Activated naive CD4-positive, alpha-beta T cell treated with anti-CD3 and anti-CD28 coated beads for 36 hours (primary cell): ENCODE results near the gene CCDC122. TPM values are rescaled to one million over a fixed set of nuclear protein-coding genes. Genes with fewer than 3 reads are reported as not detected.

Source experiments
- CTCF ChIA-PET: fragments of 350-600 bp; sonication (Branson Sonifier 250); formaldehyde crosslinking; loops from one replicate; lab custom pipeline; 2021; ENCODE audit warnings: antibody characterized with exemption; lab: Charles Lee
- DNase-seq: peaks from one replicate; pipeline ENCODE4 v3.0.0-alpha.2; 2020
- H3K27ac Mint-ChIP-seq: one replicate; pipeline ENCODE4 v1.8.0; 2021; ENCODE audit warnings: mild to moderate bottlenecking, mixed read lengths
- H3K27me3 Mint-ChIP-seq: one replicate; pipeline ENCODE4 v1.8.0; 2021; ENCODE audit warnings: low read depth, mixed read lengths
- H3K36me3 Mint-ChIP-seq: one replicate; pipeline ENCODE4 v1.8.0; 2021; ENCODE audit warnings: low read depth, mixed read lengths
- H3K4me1 Mint-ChIP-seq: one replicate; pipeline ENCODE4 v1.8.0; 2021; ENCODE audit warnings: low read depth, mixed read lengths
- H3K4me3 Mint-ChIP-seq: one replicate; pipeline ENCODE4 v1.8.0; 2021; ENCODE audit warnings: mild to moderate bottlenecking, moderate library complexity, mixed read lengths
- H3K9me3 Mint-ChIP-seq: one replicate; pipeline ENCODE4 v1.8.0; 2021; ENCODE audit warnings: mixed read lengths
- intact Hi-C: fragments of 100-400 bp; cut with micrococcal nuclease; formaldehyde crosslinking; loops from one replicate; pipeline ENCODE4 v1.15.1; 2023
- total RNA-seq, 2 experiments: library from RNA; stranded (reverse); gene quantifications; one replicate each; pipeline ENCODE4 v1.2.3, GENCODE V29; 2021

Gene CCDC122
- total RNA-seq, 2 experiments from 2014 or later = 2.1 to 2.2 TPM

DNA sequence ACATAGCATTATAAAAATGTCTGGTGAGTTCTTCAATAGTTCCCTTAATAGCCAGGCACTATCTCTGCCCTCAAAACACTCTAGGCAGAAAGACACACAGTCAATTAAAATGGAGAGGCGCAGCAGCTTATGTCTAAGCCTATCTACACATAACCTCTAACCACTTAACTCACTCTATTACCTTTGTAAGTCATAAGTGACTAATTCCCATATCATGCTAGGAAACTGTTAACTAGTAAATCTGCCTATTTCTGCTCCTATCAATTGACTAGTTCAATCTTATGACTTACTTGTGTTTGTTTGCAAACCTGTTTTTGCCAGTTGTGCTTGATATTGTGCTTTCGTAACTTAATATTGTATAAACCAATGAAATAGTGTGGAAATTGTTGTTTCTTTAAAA is 3.2 kb downstream of the CCDC122 start:
- Mint-ChIP-seq H3K27me3 (peaks cover 8% of the 10 kb centered on the region), H3K9me3 (no peaks in the 10 kb centered on the region), H3K4me1 (peaks cover 20% of the 10 kb centered on the region), H3K36me3 (peaks cover 4% of the 10 kb centered on the region), H3K4me3 (no peak overlapping the region), H3K27ac (no peak overlapping the region)
- intact Hi-C loops = loop anchor here (2.0 to 10.0 kb wide), 4 partner anchors 72 to 884 kb away; partner anchors contain the start of gene EPSTI1
- CTCF ChIA-PET = interaction anchor here (0.6 kb wide), 1 partner anchor 968 kb away, joined by 4 read pairs; no protein-coding TSS in a partner anchor
- DNase-seq = no peak

DNA sequence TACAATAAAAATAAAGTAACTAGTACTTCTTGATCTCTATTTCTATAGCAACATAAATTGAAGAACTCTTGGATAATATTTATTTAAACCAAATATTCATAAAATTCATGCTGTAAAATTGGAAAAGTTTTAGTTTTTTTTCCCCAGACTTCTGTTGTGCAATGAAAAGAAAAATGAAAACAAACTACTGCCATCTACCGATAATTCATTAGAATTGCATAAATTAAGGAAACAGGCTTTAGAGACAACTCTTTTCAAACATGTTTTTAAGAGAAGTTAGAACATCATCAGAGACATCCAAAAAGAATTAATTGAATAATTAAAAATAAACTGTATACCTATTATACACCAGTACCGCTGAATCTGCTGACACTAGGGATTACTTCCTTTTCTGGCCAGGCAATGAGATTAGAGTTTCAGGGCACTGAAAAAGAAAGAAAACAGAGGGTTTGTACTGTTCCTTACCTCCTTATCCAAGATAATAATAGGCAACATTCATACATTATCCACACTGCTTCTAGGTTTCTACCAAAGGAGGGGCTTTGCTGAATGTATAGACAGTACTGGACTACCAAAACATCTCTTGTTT is 4.9 kb downstream of the CCDC122 start:
- H3K4me3 Mint-ChIP-seq = no peak overlapping the region
- CTCF ChIA-PET = interaction anchor here (1.3 kb wide), 1 partner anchor 70 kb away, joined by 4 read pairs; no protein-coding TSS in a partner anchor

DNA sequence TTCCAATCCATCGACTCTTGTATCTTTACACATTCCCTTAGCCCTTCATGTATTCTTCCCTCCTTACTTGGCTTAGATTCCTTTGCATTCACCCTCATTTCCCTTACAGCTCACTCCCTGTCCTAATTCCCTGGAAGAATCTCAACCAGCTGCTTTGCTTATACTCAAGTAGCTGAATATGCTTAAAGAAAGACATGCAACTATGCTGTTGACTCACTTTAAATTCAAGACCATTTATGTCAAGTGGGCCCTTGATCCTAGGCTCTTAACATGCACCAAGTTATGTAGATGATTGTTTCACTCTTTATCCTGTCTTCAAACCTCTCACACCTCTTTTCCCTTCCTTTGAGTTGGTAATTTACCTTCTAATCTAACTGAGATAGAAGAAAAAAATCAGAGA is 7.4 kb downstream of the CCDC122 start:
- no peaks in the 10 kb centered on the region for H3K4me1 Mint-ChIP-seq
- H3K36me3 Mint-ChIP-seq = peaks cover 2% of the 10 kb centered on the region
- no peak overlapping the region for H3K27ac Mint-ChIP-seq
- DNase-seq = no peak
- H3K27me3 Mint-ChIP-seq = no peaks in the 10 kb centered on the region
- CTCF ChIA-PET = no interaction called here
- H3K9me3 Mint-ChIP-seq = no peaks in the 10 kb centered on the region
- intact Hi-C loops = loop anchor here (10.0 kb wide), 2 partner anchors 507 to 777 kb away; no protein-coding TSS in a partner anchor
- no peak overlapping the region for H3K4me3 Mint-ChIP-seq

More for the DNA sequence above, 4.9 kb downstream of the CCDC122 start:
- no peak for DNase-seq
- Mint-ChIP-seq H3K27ac (no peak overlapping the region), H3K9me3 (no peaks in the 10 kb centered on the region), H3K36me3 (no peaks in the 10 kb centered on the region), H3K4me1 (peaks cover 14% of the 10 kb centered on the region), H3K27me3 (no peaks in the 10 kb centered on the region)
- intact Hi-C loops = loop anchor here (1.0 to 10.0 kb wide), 7 partner anchors 88 to 1279 kb away; partner anchors contain the start of genes ENOX1 and EPSTI1

DNA sequence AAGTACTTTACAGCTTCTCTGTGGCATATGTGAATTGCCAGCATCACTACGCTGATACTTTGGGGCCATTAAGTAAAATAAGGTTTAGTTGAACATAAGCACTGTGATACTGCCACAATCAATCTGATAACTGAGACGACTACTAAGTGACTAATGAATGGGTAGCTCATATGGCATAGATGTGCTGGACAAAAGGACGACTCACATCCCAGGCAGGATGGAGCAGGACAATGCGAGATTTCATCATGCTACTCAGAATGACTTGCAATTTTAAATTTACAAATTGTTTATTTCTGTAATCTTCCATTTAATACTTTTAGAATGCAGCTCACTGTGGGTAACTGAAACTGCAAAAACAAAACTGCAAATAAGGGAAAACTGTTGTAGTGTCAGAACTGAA is 13.6 kb downstream of the CCDC122 start:
- H3K4me1 Mint-ChIP-seq = no peaks in the 10 kb centered on the region
- H3K4me3 Mint-ChIP-seq = no peak overlapping the region
- intact Hi-C loops = no loop called here
- CTCF ChIA-PET = no interaction called here
- no peaks in the 10 kb centered on the region for H3K27me3 Mint-ChIP-seq
- no peak overlapping the region for H3K27ac Mint-ChIP-seq
- H3K9me3 Mint-ChIP-seq = no peaks in the 10 kb centered on the region
- H3K36me3 Mint-ChIP-seq = peaks cover 7% of the 10 kb centered on the region
- no peak for DNase-seq

DNA sequence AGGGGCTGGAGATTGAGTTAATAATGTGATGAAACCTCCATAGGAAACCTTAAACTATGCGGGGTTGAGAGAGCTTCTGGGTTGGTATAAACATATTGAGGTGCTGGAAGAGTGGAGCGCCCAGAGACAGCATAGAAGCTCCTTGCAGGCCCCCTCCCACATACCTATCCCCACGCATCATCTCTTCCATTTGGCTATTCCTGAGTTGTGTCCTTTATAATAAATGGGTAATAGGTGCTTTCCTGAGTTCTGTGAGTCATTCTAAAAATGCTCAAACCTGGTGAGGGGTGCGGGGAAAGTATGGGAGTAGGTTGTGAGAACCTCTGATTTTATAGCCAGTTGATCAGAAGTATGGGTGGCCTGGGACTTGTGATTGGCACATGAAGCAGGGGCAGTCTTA is 14.6 kb downstream of the CCDC122 start:
- no peak for DNase-seq
- no peaks in the 10 kb centered on the region for H3K27me3 Mint-ChIP-seq
- no peaks in the 10 kb centered on the region for H3K9me3 Mint-ChIP-seq
- no peak overlapping the region for H3K27ac Mint-ChIP-seq
- intact Hi-C loops = no loop called here
- peaks cover 7% of the 10 kb centered on the region for H3K36me3 Mint-ChIP-seq
- H3K4me1 Mint-ChIP-seq = no peaks in the 10 kb centered on the region
- H3K4me3 Mint-ChIP-seq = no peak overlapping the region
- CTCF ChIA-PET = no interaction called here

DNA sequence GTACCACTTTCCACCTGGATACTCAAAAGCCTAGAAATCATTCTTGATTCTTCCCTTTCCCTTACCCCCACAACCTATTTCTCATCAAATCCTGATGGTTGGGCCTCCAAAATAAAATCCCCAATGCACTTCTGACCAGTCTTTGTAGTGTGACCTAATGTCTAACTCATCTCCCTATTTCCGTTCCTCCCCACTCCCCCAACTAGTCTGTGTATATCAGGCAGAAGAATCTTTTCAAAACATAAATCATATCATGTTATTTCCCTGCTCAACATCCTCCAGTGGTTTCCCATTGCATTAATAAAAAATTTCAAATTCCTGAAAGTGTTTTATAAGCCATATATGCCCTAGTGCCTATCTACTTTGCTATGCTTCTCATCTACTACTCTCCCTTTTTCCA is 17.7 kb downstream of the CCDC122 start:
- CTCF ChIA-PET = no interaction called here
- DNase-seq = no peak
- intact Hi-C loops = no loop called here
- Mint-ChIP-seq H3K36me3 (peaks cover 4% of the 10 kb centered on the region), H3K27ac (no peak overlapping the region), H3K9me3 (no peaks in the 10 kb centered on the region), H3K4me3 (no peak overlapping the region), H3K4me1 (no peaks in the 10 kb centered on the region), H3K27me3 (no peaks in the 10 kb centered on the region)

DNA sequence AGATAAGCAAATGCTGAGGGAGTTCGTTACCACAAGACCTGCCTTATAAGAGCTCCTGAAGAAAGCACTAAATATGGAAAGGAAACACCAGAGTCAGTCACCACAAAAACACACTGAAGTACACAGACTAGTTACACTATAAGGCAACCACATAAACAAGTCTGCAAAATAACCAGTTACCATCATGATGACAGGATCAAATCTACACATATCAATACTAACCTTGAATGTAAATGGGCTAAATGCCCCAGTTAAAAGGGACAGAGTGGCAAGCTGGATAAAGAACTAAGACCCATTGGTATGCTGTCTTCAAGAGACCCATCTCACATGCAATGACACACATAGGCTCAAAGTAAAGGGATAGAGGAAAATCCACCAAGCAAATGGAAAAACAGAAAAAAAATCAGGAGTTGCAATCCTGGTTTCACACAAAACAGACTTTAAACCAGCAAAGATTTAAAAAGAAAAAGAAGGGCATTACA is 26.6 kb downstream of the CCDC122 start:
- Mint-ChIP-seq H3K9me3 (peaks cover 56% of the 10 kb centered on the region), H3K27ac (no peak overlapping the region), H3K4me3 (no peak overlapping the region), H3K36me3 (peaks cover 42% of the 10 kb centered on the region), H3K27me3 (no peaks in the 10 kb centered on the region), H3K4me1 (no peaks in the 10 kb centered on the region)
- intact Hi-C loops = no loop called here
- CTCF ChIA-PET = no interaction called here
- no peak for DNase-seq

DNA sequence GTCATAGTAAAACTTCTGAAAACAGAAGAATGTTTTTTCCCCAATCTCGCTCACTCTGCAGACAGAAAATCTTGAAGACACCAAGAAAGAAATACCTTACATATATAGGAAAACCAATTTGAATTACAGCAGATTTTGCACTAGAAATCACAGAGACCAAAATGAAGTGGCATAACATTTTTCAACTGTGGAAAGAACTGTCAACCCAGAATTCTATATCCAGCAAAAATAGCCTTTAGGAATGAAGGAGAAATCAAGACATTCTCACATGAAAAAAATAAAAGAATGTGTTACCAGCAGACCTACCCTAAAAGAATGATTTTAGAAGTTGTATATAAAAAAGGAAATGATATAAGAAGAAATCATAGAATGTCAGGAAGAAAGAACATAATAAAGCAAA is 28.7 kb downstream of the CCDC122 start:
- Mint-ChIP-seq H3K27ac (no peak overlapping the region), H3K9me3 (peaks cover 55% of the 10 kb centered on the region), H3K27me3 (no peaks in the 10 kb centered on the region), H3K4me3 (no peak overlapping the region), H3K4me1 (no peaks in the 10 kb centered on the region), H3K36me3 (peaks cover 44% of the 10 kb centered on the region)
- CTCF ChIA-PET = no interaction called here
- DNase-seq = no peak
- intact Hi-C loops = no loop called here

DNA sequence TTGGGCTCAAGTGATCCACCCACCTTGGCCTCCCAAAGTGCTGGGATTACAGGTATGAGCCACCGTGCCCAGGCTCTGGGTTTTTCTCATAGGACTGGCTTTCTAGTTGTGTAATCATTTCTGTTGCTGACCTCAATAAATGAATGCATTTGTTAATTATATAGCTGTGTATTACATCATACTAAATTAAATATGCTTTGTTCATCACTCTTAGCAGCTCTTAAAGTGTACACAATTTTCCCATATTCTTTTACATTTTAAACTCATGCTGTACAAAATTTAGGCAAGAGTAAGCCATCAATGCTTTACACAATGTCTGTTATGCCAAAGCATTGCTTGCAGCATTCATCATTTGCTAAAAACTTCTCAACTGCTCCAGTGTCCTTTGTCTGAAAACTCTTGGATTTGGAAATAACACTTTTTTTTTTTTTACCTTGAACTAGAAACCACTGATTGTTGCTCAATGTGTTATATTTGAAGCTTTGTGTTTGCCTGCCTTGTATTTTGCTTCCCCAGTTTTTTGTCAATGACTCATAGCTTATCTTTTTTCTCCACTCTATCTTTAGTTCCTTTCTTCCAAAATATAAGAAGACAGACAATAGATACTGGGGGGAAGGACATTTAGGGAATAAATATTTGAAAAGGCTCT is 31.4 kb downstream of the CCDC122 start:
- CTCF ChIA-PET = interaction anchor here (0.6 kb wide), 1 partner anchor 395 kb away, joined by 3 read pairs; no protein-coding TSS in a partner anchor
- Mint-ChIP-seq H3K4me1 (no peaks in the 10 kb centered on the region), H3K27me3 (no peaks in the 10 kb centered on the region), H3K4me3 (no peak overlapping the region), H3K9me3 (peaks cover 32% of the 10 kb centered on the region), H3K36me3 (peaks cover 32% of the 10 kb centered on the region), H3K27ac (no peak overlapping the region)
- no peak for DNase-seq
- intact Hi-C loops = no loop called here

DNA sequence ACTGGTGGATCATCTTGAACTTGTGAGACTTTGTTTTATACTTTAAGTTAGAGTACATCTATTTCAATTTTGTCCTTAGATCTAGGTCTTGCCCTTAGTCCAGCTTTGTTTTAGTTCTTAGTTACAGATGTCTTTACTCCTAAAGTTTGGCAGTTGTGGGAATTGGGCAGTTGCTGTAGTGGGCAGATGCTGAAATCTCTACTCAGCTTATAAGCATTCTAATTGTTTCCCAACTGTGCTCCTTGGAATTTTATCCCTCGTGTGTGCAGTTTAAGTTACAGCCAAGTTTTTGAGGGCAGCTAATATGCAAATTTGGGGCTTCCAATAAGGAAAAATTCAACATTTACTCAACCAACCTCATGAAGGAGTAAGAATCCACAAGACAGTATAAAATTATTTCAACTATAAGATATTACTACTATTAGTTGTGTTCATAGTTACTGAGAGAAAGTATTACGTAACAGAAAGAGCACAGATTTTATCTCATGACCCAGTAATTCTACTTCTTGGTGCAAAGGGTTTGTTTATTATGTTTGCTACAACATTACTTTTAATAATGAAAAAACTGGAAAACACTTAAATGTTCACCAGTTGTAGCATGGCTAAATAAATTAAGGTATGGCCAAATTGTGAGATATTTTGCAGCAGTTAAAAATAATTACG is 32.9 kb downstream of the CCDC122 start:
- H3K27me3 Mint-ChIP-seq = peaks cover under 1% of the 10 kb centered on the region
- H3K9me3 Mint-ChIP-seq = peaks cover 18% of the 10 kb centered on the region
- peaks cover 19% of the 10 kb centered on the region for H3K36me3 Mint-ChIP-seq
- no peak overlapping the region for H3K27ac Mint-ChIP-seq
- no peaks in the 10 kb centered on the region for H3K4me1 Mint-ChIP-seq
- CTCF ChIA-PET = no interaction called here
- intact Hi-C loops = no loop called here
- no peak for DNase-seq
- H3K4me3 Mint-ChIP-seq = no peak overlapping the region

DNA sequence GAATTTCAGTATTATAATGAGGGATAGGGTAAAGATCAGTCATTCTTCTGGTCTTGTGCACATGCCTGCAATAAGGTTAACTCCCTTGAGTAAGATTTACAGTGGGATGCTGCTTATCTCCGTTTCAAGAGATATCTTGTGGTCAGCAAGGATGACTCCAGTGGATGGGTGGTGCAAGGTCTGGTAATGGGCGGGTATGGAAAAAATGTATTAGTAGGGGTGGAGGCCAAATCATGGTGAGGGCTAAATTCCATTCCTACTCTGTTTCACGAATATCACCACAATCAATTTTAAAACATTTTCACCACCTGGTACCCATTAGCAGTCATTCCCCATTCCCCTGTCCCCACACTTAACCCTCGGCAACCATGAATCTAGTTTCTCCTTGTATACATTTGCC is 40.6 kb downstream of the CCDC122 start:
- Mint-ChIP-seq H3K9me3 (peaks cover 10% of the 10 kb centered on the region), H3K4me1 (no peaks in the 10 kb centered on the region), H3K4me3 (no peak overlapping the region), H3K27ac (no peak overlapping the region), H3K36me3 (no peaks in the 10 kb centered on the region), H3K27me3 (peaks cover 2% of the 10 kb centered on the region)
- DNase-seq = no peak
- intact Hi-C loops = no loop called here
- CTCF ChIA-PET = no interaction called here

DNA sequence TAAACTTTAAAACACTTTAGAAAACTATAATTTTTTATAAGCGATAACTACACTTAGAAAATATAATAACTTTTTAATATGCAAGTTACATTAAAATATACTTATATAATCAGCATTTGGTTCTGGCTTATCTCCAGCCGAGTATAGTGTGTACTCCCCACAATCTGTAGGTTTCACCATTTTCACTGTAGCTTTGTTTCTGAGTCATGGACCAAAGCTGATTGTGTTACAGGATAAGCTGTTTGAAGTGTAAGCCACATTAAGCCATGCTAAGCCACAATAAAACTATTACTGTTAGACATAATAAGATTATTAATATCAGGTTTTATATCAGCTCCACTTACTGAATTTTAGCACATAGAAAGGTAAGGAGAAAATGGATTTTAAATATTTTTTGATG is 43.8 kb downstream of the CCDC122 start:
- intact Hi-C loops = no loop called here
- no peak overlapping the region for H3K27ac Mint-ChIP-seq
- no peaks in the 10 kb centered on the region for H3K36me3 Mint-ChIP-seq
- CTCF ChIA-PET = no interaction called here
- H3K4me3 Mint-ChIP-seq = no peak overlapping the region
- peaks cover 3% of the 10 kb centered on the region for H3K9me3 Mint-ChIP-seq
- H3K27me3 Mint-ChIP-seq = peaks cover 6% of the 10 kb centered on the region
- H3K4me1 Mint-ChIP-seq = no peaks in the 10 kb centered on the region
- no peak for DNase-seq
